Dermis blood vessel endothelial cell (primary cell): ENCODE measurements around the gene HAPLN2. TPM values are rescaled to one million over a fixed set of nuclear protein-coding genes. Genes with fewer than 3 reads are reported as not detected.
A peak's percentile ranks its signal among the peaks of the same experiment; 100 is the strongest.
"Not testable (repeated sequence)": the region's sequence is repeated elsewhere in the genome, so short reads cannot be mapped to it uniquely, and the experiment has no call there.

ENCODE experiments used
- DNase-seq: peaks from one replicate; pipeline ENCODE4 v3.0.0; 2010
- total RNA-seq: library from RNA; depleted of rRNA; stranded (reverse); fragments of >200 nt; gene quantifications from 2 replicates; pipeline ENCODE4 v1.2.3, GENCODE V29; 2014

The HAPLN2 gene
- total RNA-seq, 1 donor from 2014 or later, result not detected

DNA sequence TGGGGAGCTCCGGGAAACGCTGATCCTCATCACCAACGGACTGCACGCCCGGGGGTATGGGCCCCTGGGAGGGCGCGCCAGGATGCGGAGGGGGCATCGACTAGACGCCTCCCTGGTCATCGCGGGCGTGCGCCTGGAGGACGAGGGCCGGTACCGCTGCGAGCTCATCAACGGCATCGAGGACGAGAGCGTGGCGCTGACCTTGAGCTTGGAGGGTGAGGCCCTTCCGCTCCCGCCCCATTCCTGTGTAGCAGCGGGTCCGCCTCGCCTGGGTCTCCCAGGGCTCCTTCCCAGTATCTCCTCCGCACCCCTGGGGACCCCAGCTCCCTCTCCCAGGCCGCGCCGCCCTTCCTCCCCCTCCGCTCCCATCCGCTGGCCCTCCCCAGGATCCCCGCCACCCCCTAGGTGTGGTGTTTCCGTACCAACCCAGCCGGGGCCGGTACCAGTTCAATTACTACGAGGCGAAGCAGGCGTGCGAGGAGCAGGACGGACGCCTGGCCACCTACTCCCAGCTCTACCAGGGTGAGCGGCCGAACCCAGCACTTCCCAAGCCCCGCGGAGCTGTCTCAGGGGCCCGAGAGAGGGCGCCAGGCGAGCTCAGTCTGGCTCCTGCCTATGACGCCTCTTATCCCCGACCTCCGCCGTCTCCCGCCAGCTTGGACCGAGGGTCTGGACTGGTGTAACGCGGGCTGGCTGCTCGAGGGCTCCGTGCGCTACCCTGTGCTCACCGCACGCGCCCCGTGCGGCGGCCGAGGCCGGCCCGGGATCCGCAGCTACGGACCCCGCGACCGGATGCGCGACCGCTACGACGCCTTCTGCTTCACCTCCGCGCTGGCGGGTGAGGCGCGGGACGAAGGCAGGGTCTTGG, 5.0 kb downstream of the HAPLN2 start:
- peak; percentile 66 for DNase-seq

- no peak for DNase-seq
These were observed 5.7 kb downstream of the HAPLN2 start for GRCh38 chr1:156624814-156625435.

- DNase-seq, result peak; percentile 71
These were observed 6.3 kb downstream of the HAPLN2 start for GRCh38 chr1:156625436-156626078.

- no peak for DNase-seq
These were observed 6.8 kb downstream of the HAPLN2 start for GRCh38 chr1:156626079-156626438.

- peak; percentile 82 for DNase-seq
These were observed 8.2 kb downstream of the HAPLN2 start for GRCh38 chr1:156627313-156627880.

- DNase-seq, result no peak
These were observed 10.7 kb downstream of the HAPLN2 start for GRCh38 chr1:156629823-156630449.

GRCh38 chr1:156631152-156631551, 11.9 kb downstream of the HAPLN2 start:
- not testable (repeated sequence) for DNase-seq

DNA sequence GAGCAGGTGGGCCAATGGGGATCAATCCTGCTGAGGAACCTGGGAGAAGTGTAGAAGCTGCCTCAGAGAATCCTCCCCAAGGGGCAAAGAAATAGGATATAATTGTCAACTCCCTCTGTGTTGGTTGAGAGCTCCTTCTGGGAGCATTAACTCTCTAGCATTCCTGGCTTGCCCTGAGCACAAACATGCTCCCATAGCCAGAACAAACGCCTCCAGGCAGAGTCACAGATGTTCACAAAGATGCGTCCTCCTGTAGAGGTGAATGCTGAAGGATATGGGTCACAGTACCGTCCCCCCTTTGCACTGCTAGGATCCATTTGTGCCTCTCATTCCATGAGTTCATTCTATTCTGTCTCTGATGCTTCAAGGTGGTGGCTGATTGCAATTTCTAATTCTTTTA, 13.1 kb downstream of the HAPLN2 start:
- no peak for DNase-seq

- no peak for DNase-seq
These were observed 19.2 kb downstream of the HAPLN2 start for GRCh38 chr1:156638189-156638985.

DNA sequence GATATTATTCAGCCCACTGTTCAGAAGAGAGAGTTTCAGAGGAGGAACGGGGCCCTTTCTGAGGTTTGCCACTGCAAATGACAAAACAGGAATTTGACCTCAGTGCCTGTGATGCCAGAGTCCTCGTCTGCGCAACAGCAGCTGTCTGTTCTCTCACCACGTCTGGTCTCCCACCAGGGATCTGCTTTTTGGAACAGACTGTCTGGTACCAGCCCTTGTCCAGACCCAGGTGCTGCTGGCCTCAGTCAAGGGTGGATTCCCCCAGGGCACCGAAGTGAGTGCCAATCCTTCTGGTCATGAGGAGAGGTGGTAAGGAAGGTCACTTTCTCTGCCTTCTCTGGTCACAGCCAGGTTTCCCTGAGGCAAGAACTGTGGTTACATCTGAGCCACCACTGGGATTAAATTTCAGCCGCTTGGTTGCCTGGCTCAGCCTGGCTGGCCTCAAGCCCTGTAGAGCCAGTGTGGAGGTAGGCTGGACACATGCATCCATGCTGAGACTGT, 20.4 kb downstream of the HAPLN2 start:
- no peak for DNase-seq

DNA sequence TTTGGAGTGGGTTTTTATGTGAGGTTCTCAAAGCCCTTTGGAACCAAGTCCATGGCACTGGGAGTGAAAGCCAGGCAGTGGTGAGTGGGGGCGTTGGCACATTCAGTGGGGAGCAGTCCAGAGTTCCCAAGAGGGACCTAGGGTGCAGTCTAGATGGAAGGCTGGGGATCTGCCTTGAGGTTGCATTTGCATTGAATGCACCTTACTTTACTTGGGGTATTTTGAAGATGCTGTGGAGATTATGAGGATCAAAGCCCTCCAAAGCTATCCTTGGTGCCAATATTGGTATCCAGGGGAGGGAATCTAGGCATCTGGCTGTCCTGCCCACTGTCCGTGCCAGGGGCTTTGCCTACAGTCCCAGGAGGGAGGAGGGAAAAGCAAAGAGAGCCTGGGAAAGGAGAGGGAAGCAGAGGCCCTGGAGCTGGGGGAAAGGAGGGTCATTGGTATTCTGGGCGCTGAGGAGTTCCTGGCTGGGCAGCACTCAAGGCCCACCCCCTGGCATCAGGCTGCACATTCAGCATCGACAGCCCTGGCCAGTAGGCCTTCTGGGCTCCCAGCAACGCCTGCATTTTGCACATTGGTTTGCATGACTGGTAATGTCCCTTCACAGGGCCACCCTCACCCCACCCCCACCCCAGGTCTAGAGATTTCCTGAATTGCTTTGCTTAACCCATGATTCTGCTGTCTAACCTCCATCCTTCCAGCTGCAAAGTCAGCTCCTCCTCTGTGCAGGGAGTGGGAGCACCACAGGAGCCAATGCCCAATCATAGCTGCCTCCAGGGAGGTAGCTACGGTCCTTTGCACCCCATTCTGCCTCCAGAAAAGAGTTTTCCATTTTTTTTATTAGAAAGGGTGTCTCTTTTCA, 21.9 kb downstream of the HAPLN2 start:
- no peak for DNase-seq

- no peak for DNase-seq
These were observed 22.6 kb downstream of the HAPLN2 start, which contains the start of gene BCAN for GRCh38 chr1:156641761-156642264. Gene BCAN, plus strand, starts transcription at chr1:156642117. Its CDS starts 3,938 bp downstream, at chr1:156646055.

- DNase-seq, result no peak
These were observed 23.2 kb downstream of the HAPLN2 start for GRCh38 chr1:156642265-156643048.

DNA sequence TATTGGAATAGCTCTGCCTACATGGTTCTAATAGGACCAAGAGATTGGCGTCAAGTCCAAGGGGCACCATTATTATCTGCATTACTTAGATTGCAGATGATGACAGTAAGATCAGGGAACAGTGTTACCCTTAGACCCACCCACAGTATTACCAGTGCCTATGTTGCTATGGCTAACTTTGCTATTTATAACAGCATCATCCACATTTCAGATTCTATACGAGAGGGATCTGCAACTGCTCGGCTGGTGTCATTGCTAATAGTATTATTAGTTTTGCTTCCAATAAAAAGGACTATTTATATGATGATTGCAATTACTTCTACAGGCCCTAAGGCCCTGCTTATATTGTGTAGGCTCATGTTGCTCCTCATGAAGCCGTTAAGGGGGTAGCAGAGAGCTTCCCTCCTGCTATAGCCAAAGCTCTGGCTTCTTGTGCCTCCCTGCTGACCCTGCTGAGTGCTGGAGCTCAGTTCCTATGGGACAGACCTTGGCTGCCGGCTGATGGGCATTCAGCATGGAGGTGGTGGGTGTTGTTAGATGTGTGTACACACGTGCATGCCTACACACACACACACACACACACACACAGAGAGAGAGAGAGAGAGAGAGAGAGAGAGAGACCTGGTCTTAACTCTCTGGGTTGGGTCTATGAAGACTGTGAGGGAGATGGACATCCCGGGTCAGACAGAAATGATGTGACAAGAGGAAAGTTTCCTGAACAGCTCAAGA, 24.0 kb downstream of the HAPLN2 start:
- DNase-seq, result no peak

DNA sequence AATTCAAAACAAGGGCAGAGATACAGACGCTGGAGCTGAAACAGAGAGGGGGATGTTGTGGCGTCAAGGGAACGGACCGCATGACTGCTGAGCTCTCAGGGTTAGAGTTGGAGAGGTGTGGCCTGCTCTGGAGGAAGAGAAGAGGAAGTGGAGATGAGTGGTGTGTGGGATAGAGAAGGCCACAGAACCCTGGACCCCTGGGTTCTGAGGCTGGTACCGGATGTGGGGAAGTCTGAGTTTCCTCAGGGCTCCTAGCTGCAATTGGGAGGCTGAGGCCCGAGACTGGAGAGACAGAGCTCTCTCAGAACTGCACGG, 24.5 kb downstream of the HAPLN2 start:
- no peak for DNase-seq

- no peak for DNase-seq
These were observed 24.9 kb downstream of the HAPLN2 start for GRCh38 chr1:156644146-156644545.

GRCh38 chr1:156644640-156645039, 25.4 kb downstream of the HAPLN2 start:
- no peak for DNase-seq

GRCh38 chr1:156645056-156645455, 25.8 kb downstream of the HAPLN2 start:
- DNase-seq, result no peak

DNA sequence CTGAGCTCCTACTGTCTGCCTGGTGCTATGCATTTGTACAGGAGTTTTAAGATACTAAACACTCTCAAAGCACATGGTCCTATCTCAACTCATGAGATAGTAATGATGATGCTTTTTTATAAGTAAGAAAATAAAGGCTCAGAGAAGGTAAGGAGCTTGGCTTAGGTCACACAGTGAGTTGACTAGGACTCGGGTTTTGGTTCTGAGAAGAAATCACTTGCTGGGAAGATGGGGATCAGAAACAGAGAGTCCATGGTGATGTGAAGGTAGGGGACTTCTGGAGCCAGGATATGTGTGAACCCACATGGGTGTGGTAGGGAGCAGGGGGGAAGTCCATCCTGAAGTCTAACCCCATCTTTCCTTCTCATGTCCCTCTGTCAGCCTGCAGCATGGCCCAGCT, 26.5 kb downstream of the HAPLN2 start:
- no peak for DNase-seq
